GM13977 (cell line): Measurements from ENCODE around the gene CAMTA2.
A peak's percentile ranks its signal among the peaks of the same experiment; 100 is the strongest.

Experiments
- DNase-seq: peaks from one replicate; pipeline ENCODE4 v3.0.0; 2012; ENCODE audit warnings: low spot score
- CTCF ChIP-seq: IDR thresholded peaks from 2 replicates; pipeline ENCODE4 v1.5.1; 2012; ENCODE audit warnings: mild to moderate bottlenecking, control low read depth; ENCODE audit not compliant: insufficient read depth; ENCODE audit errors: extremely low read depth, missing control alignments
- in situ Hi-C: fragments of 300-500 bp; cut with MboI; formaldehyde crosslinking; loops from one replicate; pipeline ENCODE4 v1.12.0; 2022; ENCODE audit warnings: low sequenced_read_pairs, low pct_unique_long_range_greater_than_20kb, mixed read lengths, inconsistent platforms; ENCODE audit not compliant: unreplicated experiment

The CAMTA2 gene

DNA sequence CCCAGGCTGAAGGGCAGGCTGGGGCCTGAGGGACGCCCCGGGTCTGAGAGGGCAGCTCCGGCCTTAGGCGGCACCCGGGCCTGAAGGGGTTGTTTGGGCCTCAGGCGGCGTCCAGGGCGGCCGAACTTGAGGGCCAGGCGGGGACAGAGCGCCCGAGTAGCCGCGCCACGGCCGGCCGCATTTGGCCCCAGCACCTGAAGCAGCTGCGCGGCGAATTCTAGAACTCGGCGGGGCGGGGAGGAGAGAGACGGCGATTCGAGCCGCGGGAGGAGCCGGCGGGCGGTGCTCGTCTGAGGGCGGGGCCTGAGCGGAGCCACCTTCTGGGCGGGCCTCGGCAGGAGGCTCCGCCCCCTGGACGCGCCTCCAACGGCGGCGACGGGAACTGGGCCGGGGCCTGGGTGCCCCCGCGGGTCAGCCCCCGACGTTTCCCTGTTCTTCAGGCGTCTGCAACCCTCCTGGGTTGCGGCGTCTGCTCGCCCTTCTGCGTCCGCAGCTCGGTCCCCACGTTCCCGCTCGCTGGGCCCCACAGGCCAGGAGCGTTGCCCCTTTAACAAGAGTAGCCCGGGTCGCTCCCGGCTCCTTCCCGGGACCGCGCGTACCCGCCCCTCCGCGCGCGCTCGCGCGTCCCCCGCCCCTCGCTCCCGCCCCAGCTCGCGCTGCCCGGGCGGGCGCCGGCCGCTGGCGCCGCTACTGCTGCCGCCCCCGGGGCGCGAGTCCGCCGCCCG lies 10.0 kb upstream of the CAMTA2 start, which contains the start of the genes INCA1 and KIF1C:
Gene INCA1, minus strand, starts transcription at position 221 of the 725 bp plus-strand sequence. CDS start 3,085 bp downstream, outside the sequence.
Gene KIF1C, plus strand, starts transcription at position 649 of the 725 bp plus-strand sequence. CDS start 2,297 bp downstream, outside the sequence.
- TF ChIP-seq CTCF: no peak
- in situ Hi-C loops: no loop called here
- peak; percentile 100 for DNase-seq

GRCh38 chr17:4994081-4994595 lies 6.7 kb upstream of the CAMTA2 start:
- in situ Hi-C loops: no loop called here
- no peak for DNase-seq
- no peak for TF ChIP-seq CTCF

DNA sequence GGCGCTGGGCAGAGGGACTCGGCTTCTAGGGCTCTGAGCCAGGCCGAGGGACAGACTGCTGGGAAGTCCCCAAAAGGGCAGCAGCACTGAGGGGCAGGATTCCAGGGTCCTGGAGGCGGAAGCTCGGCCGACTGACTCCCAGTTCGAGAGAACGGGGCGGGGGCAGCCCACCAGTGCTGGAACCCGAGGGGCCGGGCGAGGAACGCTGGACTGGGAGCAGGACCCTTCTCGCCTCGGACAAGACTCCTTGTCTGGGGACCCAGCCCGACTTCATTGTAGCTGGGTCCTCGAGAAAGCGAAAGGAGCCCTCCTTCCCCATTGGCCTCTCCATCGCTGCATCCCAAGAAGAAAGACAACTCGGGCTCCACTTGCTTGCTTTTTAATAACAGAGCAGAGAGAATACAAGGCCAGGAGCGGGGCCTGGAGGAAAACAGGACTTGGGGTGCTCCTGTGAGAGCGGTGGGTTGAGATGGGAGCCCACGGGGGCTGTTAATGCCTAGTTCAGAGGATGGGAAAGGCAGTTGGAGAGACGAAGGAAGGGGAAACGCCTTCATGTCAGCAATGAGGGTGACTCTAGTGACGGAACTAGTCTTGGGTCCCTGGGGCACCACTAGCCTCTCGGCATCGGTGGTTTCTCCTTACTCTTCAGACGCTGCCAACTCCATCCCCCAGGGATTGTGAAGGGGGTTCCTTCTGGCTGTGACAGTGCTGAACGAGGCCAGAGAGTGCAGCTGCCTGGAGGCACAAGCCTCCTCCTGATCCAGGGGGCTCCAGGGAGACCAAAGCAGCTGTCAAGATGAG lies 492 bp upstream of the CAMTA2 start:
- in situ Hi-C loops: no loop called here
- DNase-seq: no peak
- no peak for TF ChIP-seq CTCF

DNA sequence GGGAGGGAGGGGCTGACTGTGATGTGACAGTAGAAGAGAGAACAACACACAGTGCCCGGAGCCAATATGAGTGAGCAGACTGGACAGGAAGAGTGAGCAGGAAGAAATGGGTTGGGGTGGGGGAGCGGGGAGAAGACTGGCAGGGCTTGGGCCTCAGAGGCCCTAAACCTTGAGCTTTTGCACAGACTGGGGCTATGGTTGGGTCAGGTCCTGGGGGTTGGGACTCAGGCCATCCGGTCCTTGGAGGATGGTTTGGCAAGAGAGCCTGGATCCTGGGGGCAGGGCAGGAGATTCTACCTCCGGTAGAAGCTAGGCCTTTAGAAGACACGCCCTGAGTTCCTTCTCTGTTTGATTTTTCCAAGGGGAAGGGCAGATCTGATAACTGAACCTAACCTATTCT lies 1.1 kb downstream of the CAMTA2 start:
- TF ChIP-seq CTCF: no peak
- in situ Hi-C loops: no loop called here
- no peak for DNase-seq

GRCh38 chr17:4982305-4982704 lies 5.2 kb downstream of the CAMTA2 start:
- no peak for DNase-seq
- in situ Hi-C loops: no loop called here
- TF ChIP-seq CTCF: no peak

GRCh38 chr17:4980644-4981216 lies 6.7 kb downstream of the CAMTA2 start:
- in situ Hi-C loops: no loop called here
- DNase-seq: peak; percentile 66
- TF ChIP-seq CTCF: peak; percentile 61
